K562 (cell line): Measurements from ENCODE around the gene PIEZO2. TPM values are rescaled to one million over a fixed set of nuclear protein-coding genes. Genes with fewer than 3 reads are reported as not detected.

Experiments used
- ATAC-seq: fragments of 200-7000 bp; cut with Tn5 transposase; 3 replicates; pipeline ENCODE4 v1.9.1; 2020; ENCODE audit warnings: moderate library complexity
- BruUV-seq: library from RNA; stranded (reverse); fragments of 400-500 nt; replicated peaks from 2 replicates; lab custom pipeline; 2021; lab: Mats Ljungman, UMichigan
- CTCF ChIA-PET: fragments of 300-600 bp; formaldehyde crosslinking; extraction: SDS; loops from one replicate; lab custom pipeline; 2021; ENCODE audit warnings: low intra/inter-chr PET ratio; lab: Yijun Ruan, JAX
- POLR2A ChIA-PET: fragments of 300-600, 350-650 bp; sonication (Branson Sonifier 250); formaldehyde crosslinking; extraction: SDS; loops from one replicate; lab custom pipeline; 2021; ENCODE audit warnings: antibody characterized with exemption, inconsistent platforms; lab: Yijun Ruan, JAX
- DNase-seq, 4 experiments: peaks; one replicate each; pipeline versions ENCODE4 v3.0.0 to v3.0.0-alpha.2; 2011 to 2018; ENCODE audit warnings: low spot score in 3 of 4, mixed read lengths in 3 of 4; ENCODE audit errors: extremely low read depth in 1 of 4
- FAIRE-seq: peaks from 2 replicates; lab custom pipeline; 2011; peaks lifted over from hg19 to GRCh38; lab: Jason Lieb, UNC
- H2AFZ ChIP-seq: 2 replicates; pipeline ENCODE4 v1.6.0; 2011; ENCODE audit warnings: low read depth, low read length, control low read depth, inconsistent platforms
- H3K27ac ChIP-seq: fragments of 200-600 bp; 3 replicates; pipeline ENCODE4 v1.8.0; 2011; ENCODE audit warnings: low read depth, mild to moderate bottlenecking, control low read depth, inconsistent platforms, low read length, moderate library complexity, mixed read lengths; ENCODE audit errors: extremely low read depth
- H3K27me3 ChIP-seq, 2 experiments: fragments of 300-600 bp in 1 of 2; 2 replicates in 1 of 2; 3 replicates in 1 of 2; pipeline versions ENCODE4 v1.6.0 to v1.8.0; 2011; ENCODE audit warnings: inconsistent platforms in 2 of 2, low read length in 2 of 2, mild to moderate bottlenecking in 1 of 2, mixed read lengths in 1 of 2, moderate library complexity in 1 of 2; ENCODE audit not compliant: control insufficient read depth in 2 of 2, insufficient read depth in 2 of 2
- H3K36me3 ChIP-seq: fragments of 300-600 bp; 3 replicates; pipeline ENCODE4 v1.8.0; 2011; ENCODE audit warnings: mild to moderate bottlenecking, low read length, inconsistent platforms; ENCODE audit not compliant: control insufficient read depth, insufficient read depth
- H3K4me1 ChIP-seq, 2 experiments: fragments of 200-600 bp in 1 of 2; replicated peaks in 1 of 2; 2 replicates in 1 of 2; 3 replicates in 1 of 2; pipeline versions ENCODE4 v1.5.1 to v1.8.0; 2011; ENCODE audit warnings: inconsistent platforms in 2 of 2, low read length in 2 of 2, mild to moderate bottlenecking in 1 of 2, mixed read lengths in 1 of 2, moderate library complexity in 1 of 2; ENCODE audit not compliant: control insufficient read depth in 2 of 2, insufficient read depth in 2 of 2
- H3K4me2 ChIP-seq: 2 replicates; pipeline ENCODE4 v1.6.1; 2011; ENCODE audit warnings: low read length, control low read depth, inconsistent platforms, mixed read lengths; ENCODE audit not compliant: insufficient read depth
- H3K4me3 ChIP-seq: fragments of 200-600 bp; sonication (generic), shearing (Covaris generic); 2 replicates; pipeline ENCODE4 v1.5.1; 2016; ENCODE audit warnings: control low read depth, inconsistent platforms
- H3K79me2 ChIP-seq: fragments of 200-600 bp; 3 replicates; pipeline ENCODE4 v1.8.0; 2011; ENCODE audit warnings: low read length, inconsistent platforms; ENCODE audit not compliant: control insufficient read depth, insufficient read depth
- H3K9ac ChIP-seq, 2 experiments: 2 replicates each; pipeline versions ENCODE4 v1.6.0 to v1.6.1; 2011; ENCODE audit warnings: low read depth in 2 of 2, low read length in 2 of 2, control low read depth in 1 of 2, inconsistent platforms in 1 of 2, mild to moderate bottlenecking in 1 of 2, mixed read lengths in 1 of 2; ENCODE audit not compliant: insufficient read depth in 1 of 2
- H3K9me1 ChIP-seq: one replicate; pipeline ENCODE4 v1.6.0; 2011; ENCODE audit warnings: inconsistent platforms, mild to moderate bottlenecking, low read length, moderate library complexity; ENCODE audit not compliant: control insufficient read depth, insufficient read depth
- H3K9me3 ChIP-seq: replicated peaks from 2 replicates; pipeline ENCODE4 v1.5.1; 2011; ENCODE audit warnings: low read depth, low read length, inconsistent platforms; ENCODE audit not compliant: control insufficient read depth, insufficient read depth
- H4K20me1 ChIP-seq: replicated peaks from 2 replicates; pipeline ENCODE4 v1.6.1; 2011; ENCODE audit warnings: low read length, inconsistent platforms, mixed read lengths; ENCODE audit not compliant: control insufficient read depth, insufficient read depth
- BCOR ChIP-seq: fragments of 450-650 bp; IDR thresholded peaks from 2 replicates; pipeline ENCODE4 v1.6.1; 2016
- CEBPZ ChIP-seq: fragments of 150-350 bp; IDR thresholded peaks from 2 replicates; pipeline ENCODE4 v1.6.1; 2014; ENCODE audit warnings: low read depth, mild to moderate bottlenecking, low read length, borderline replicate concordance
- ETV1 ChIP-seq: fragments of 450-650 bp; conservative IDR thresholded peaks from 2 replicates; pipeline ENCODE4 v1.6.1; 2016; ENCODE audit warnings: missing genetic modification characterization, control low read depth, low read depth, missing compliant biosample characterization
- GABPA ChIP-seq: fragments of 200-800 bp; sonication (Bioruptor generic); conservative IDR thresholded peaks from 2 replicates; pipeline ENCODE4 v1.6.1; 2016; ENCODE audit warnings: low read depth, missing genetic modification characterization, missing compliant biosample characterization
- IRF1 ChIP-seq: sonication (generic); formaldehyde crosslinking; IDR thresholded peaks from 2 replicates; pipeline ENCODE4 v1.8.0; 2022; ENCODE audit warnings: missing genetic modification reagents, mild to moderate bottlenecking, borderline replicate concordance
- NFIC ChIP-seq: fragments of 450-650 bp; IDR thresholded peaks from 2 replicates; pipeline ENCODE4 v1.6.1; 2017; ENCODE audit warnings: mild to moderate bottlenecking, inconsistent platforms
- PHF20 ChIP-seq: fragments of 450-650 bp; IDR thresholded peaks from 2 replicates; pipeline ENCODE4 v1.6.1; 2018; ENCODE audit not compliant: partially characterized antibody
- RAD51 ChIP-seq: fragments of 450-650 bp; IDR thresholded peaks from 2 replicates; pipeline ENCODE4 v1.7.1; 2016; ENCODE audit warnings: low read depth, mild to moderate bottlenecking, borderline replicate concordance
- TFAM ChIP-seq: fragments of 250-450 bp; sonication (Bioruptor Pico); conservative IDR thresholded peaks from 2 replicates; pipeline ENCODE4 v1.5.0; 2021; ENCODE audit warnings: mild to moderate bottlenecking, moderate library complexity
- U2AF1 ChIP-seq: fragments of 200-400 bp; formaldehyde crosslinking; optimal IDR thresholded peaks from 2 replicates; pipeline ENCODE3; 2017; ENCODE audit warnings: mild to moderate bottlenecking, low read depth, low read length, moderate library complexity
- ZNF644 ChIP-seq: fragments of 200-800 bp; sonication (Bioruptor generic); IDR thresholded peaks from 2 replicates; pipeline ENCODE4 v1.6.1; 2016; ENCODE audit warnings: low read depth, missing genetic modification characterization, missing compliant biosample characterization
- WGBS: fragments of 100-300 bp; shearing (Covaris generic); methylation state at CpG from one replicate; pipeline ENCODE4 v1.1.6; 2016; ENCODE audit warnings: low coverage, mixed read lengths; ENCODE audit not compliant: insufficient coverage; ENCODE audit errors: missing lambda C conversion rate; 5-methylcytosine and 5-hydroxymethylcytosine counted together
- in situ Hi-C: fragments of 300-500 bp; cut with MboI; formaldehyde crosslinking; loops from 4 replicates; pipeline ENCODE4 v1.15.0; 2018; ENCODE audit warnings: inconsistent platforms, mixed read lengths
- intact Hi-C: fragments of 100-400 bp; cut with micrococcal nuclease; formaldehyde crosslinking; loops from 2 replicates; pipeline ENCODE4 v1.14.2; 2022
- polyA plus RNA-seq, 8 experiments: library from polyadenylated mRNA; depleted of rRNA in 4 of 8; stranded (reverse) in 5 of 8; unstranded in 3 of 8; fragments of >200 nt; fragmentation: Nextera tagmentation in 2 of 8; fragmentation: Illumina TruSeq in 1 of 8; extraction: Ambion mirVana in 2 of 8; extraction: Trizol in 1 of 8; gene quantifications; 2 replicates each; pipeline versions ENCODE4 v1.2.1 to v1.2.3, GENCODE V29; 2011 to 2014; ENCODE audit warnings: inconsistent platforms in 1 of 8, missing spikeins in 1 of 8
- total RNA-seq, 7 experiments: library from RNA; depleted of rRNA in 6 of 7; stranded (reverse); fragments of >200 nt in 6 of 7; fragmentation: Illumina TruSeq in 2 of 7; extraction: Trizol in 2 of 7; gene quantifications; 2 replicates each; pipeline versions ENCODE4 v1.2.1 to v1.2.3, GENCODE V29; 2011 to 2021; ENCODE audit warnings: low replicate concordance in 1 of 7

The PIEZO2 gene
- total and polyA plus RNA-seq, 9 of the 15 experiments (the other 6 are each of a cell fraction or from before 2014, with no cell fraction given) = 0.54 to 4.1 (median 2.0) TPM

- Histone ChIP-seq H3K27ac (peak overlapping the region; percentile 20; the same call in 2 of the 3 replicates), H2AFZ (peak overlapping the region; percentile 61), H3K27me3 (no peaks in the 10 kb centered on the region), H3K4me1 (peaks cover 0 to 3% of the 10 kb centered on the region in 2 experiments; a peak in 2 of 5 replicates), H3K36me3 (no peaks in the 10 kb centered on the region), H3K79me2 (no peaks in the 10 kb centered on the region), H3K4me2 (0 out of 2 replicates have a peak overlapping the region, but pooled peaks have one; percentile 19), H3K4me3 (no peak overlapping the region), H3K9me1 (no peaks in the 10 kb centered on the region), H3K9me3 (no peaks in the 10 kb centered on the region), H3K9ac (no peak overlapping the region), H4K20me1 (no peaks in the 10 kb centered on the region)
- TF ChIP-seq ETV1 (tag) (0 out of 2 replicates have a peak, but pooled peaks have one; percentile 9), PHF20 (no peak), GABPA (tag) (peak; percentile 48)
- POLR2A ChIA-PET = interaction anchor here (0.9 kb wide), 1 partner anchor 9 kb away, joined by 3 read pairs; no protein-coding TSS in a partner anchor
- DNase-seq = peak; percentile 21 to 62 (median 31)
- intact Hi-C loops (no loop called here), in situ Hi-C loops (no loop called here)
- BruUV-seq = no TSS peak
- peak; percentile 86 for FAIRE-seq
- CTCF ChIA-PET = no interaction called here
- WGBS = 0% methylated on average over 6 of the region's 6 CpGs
- ATAC-seq = peak; percentile 88
These were observed 326.9 kb downstream of the PIEZO2 start for GRCh38 chr18:10822456-10822855.

GRCh38 chr18:10820681-10821080 is 328.7 kb downstream of the PIEZO2 start:
- no peak for FAIRE-seq
- H2AFZ ChIP-seq = no peak overlapping the region
- 9% methylated on average over 5 of the region's 5 CpGs for WGBS
- intact Hi-C loops (no loop called here), in situ Hi-C loops (no loop called here)
- ChIA-PET POLR2A (interaction anchor here (0.9 to 1.3 kb wide), 2 partner anchors 19 to 20 kb away, joined by 4 to 6 read pairs; no protein-coding TSS in a partner anchor), CTCF (no interaction called here)
- H4K20me1 ChIP-seq = no peaks in the 10 kb centered on the region
- H3K4me3 ChIP-seq = no peak overlapping the region
- ATAC-seq = no peak
- DNase-seq = no peak
- H3K9ac ChIP-seq = no peak overlapping the region
- H3K27ac ChIP-seq = no peak overlapping the region
- no peaks in the 10 kb centered on the region for H3K79me2 ChIP-seq
- no peaks in the 10 kb centered on the region for H3K9me1 ChIP-seq
- H3K27me3 ChIP-seq = no peaks in the 10 kb centered on the region
- H3K36me3 ChIP-seq = no peaks in the 10 kb centered on the region
- BruUV-seq = no TSS peak
- H3K4me1 ChIP-seq = peaks cover 0 to 3% of the 10 kb centered on the region in 2 experiments; a peak in 2 of 5 replicates
- H3K4me2 ChIP-seq = no peak overlapping the region
- H3K9me3 ChIP-seq = no peaks in the 10 kb centered on the region
- TF ChIP-seq RAD51 = no peak
- TF ChIP-seq CEBPZ = no peak
- no peak for TF ChIP-seq BCOR
- no peak for TF ChIP-seq NFIC
- no peak for TF ChIP-seq U2AF1
- TF ChIP-seq IRF1 (CRISPR knock-in tag) = no peak
- TF ChIP-seq TFAM (CRISPR knock-in tag) = no peak
- no peak for TF ChIP-seq ZNF644
